Measurements from ENCODE around the gene ZNF438.

Gene ZNF438

DNA sequence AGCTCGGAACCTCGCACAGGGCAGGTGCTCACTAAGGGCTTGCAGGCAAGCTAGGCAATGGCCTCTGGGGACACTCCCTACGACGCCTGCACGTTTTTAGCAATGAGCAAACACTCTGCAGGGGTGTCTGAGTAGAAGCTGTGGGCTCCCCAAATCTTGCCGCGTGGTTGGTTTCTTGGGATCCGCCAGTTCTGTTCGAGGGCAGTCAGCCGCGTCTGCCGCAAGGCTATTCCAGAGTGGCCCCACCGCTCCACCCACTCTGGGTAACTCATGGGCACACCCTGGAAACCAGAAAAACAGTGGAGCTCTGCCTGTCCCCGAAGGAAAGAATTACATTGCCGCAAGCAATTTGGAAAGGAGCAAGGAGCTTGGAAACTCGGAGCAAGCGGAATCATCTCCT lies 212.8 kb downstream of the ZNF438 start:
- Histone ChIP-seq H3K9ac (no peak overlapping the region), H3K27me3 (ENCODE audit: insufficient read depth, low read depth) (no peaks in the 10 kb centered on the region), H3K27ac (no peak overlapping the region), H4K20me1 (ENCODE audit: insufficient read depth) (no peaks in the 10 kb centered on the region), H2AFZ (ENCODE audit: low read depth) (no peak overlapping the region), H3K4me2 (no peak overlapping the region), H3K4me3 (IDR thresholded peaks at IDR 0.05; ENCODE audit: insufficient read depth, low read depth, low read length) (no peak overlapping the region), H3K4me1 (ENCODE audit: low read depth, poor library complexity, severe bottlenecking) (peaks cover 9% of the 10 kb centered on the region), H3K36me3 (ENCODE audit: insufficient read depth) (no peaks in the 10 kb centered on the region), H3K79me2 (ENCODE audit: insufficient read depth, low read depth) (no peaks in the 10 kb centered on the region)
- TF ChIP-seq, protein P1, sequence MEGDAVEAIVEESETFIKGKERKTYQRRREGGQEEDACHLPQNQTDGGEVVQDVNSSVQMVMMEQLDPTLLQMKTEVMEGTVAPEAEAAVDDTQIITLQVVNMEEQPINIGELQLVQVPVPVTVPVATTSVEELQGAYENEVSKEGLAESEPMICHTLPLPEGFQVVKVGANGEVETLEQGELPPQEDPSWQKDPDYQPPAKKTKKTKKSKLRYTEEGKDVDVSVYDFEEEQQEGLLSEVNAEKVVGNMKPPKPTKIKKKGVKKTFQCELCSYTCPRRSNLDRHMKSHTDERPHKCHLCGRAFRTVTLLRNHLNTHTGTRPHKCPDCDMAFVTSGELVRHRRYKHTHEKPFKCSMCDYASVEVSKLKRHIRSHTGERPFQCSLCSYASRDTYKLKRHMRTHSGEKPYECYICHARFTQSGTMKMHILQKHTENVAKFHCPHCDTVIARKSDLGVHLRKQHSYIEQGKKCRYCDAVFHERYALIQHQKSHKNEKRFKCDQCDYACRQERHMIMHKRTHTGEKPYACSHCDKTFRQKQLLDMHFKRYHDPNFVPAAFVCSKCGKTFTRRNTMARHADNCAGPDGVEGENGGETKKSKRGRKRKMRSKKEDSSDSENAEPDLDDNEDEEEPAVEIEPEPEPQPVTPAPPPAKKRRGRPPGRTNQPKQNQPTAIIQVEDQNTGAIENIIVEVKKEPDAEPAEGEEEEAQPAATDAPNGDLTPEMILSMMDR (conservative IDR thresholded peaks at IDR 0.05; ENCODE audit: low read depth, low read length): no peak

DNA sequence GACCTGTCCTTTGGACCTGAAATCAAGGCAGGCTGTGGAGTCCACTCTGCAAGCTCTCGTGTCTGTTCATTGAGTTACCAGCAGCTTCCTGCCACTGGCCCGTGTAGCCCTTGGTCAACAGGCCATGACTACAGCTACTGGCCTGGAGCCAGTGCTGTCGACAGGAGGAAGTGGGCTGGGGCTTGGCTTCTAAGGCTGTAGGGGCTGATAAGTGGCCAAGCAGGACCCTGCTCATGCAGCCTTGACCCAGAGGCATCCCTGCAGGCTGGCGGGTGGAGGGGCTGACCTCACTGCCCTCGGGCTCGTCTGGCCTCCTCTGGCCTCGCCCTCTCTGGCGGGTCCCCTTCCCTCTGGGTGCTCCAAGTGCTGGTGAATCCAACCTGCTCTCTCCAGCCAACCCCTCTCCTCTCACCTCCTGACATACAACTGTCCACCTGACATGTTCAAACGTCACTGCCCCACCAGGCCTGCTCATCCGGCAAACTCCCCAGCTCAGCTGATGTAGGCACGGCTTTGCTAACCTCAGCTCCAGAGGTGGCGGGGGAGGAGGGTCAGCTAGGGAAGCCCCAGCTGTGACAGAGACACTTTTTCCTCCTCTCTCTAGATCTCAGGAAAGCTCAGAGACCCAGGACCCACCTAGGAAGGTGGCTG lies 213.5 kb downstream of the ZNF438 start:
- H3K4me2 ChIP-seq: no peak overlapping the region
- H3K27me3 ChIP-seq (ENCODE audit: insufficient read depth, low read depth): no peaks in the 10 kb centered on the region
- H3K9ac ChIP-seq: no peak overlapping the region
- H2AFZ ChIP-seq (ENCODE audit: low read depth): no peak overlapping the region
- no peaks in the 10 kb centered on the region for H4K20me1 ChIP-seq (ENCODE audit: insufficient read depth)
- no peak overlapping the region for H3K4me3 ChIP-seq (IDR thresholded peaks at IDR 0.05; ENCODE audit: insufficient read depth, low read depth, low read length)
- TF ChIP-seq, protein P1 (conservative IDR thresholded peaks at IDR 0.05; ENCODE audit: low read depth, low read length): no peak
- no peaks in the 10 kb centered on the region for H3K36me3 ChIP-seq (ENCODE audit: insufficient read depth)
- H3K79me2 ChIP-seq (ENCODE audit: insufficient read depth, low read depth): no peaks in the 10 kb centered on the region
- H3K4me1 ChIP-seq (ENCODE audit: low read depth, poor library complexity, severe bottlenecking): peaks cover 15% of the 10 kb centered on the region
- no peak overlapping the region for H3K27ac ChIP-seq

DNA sequence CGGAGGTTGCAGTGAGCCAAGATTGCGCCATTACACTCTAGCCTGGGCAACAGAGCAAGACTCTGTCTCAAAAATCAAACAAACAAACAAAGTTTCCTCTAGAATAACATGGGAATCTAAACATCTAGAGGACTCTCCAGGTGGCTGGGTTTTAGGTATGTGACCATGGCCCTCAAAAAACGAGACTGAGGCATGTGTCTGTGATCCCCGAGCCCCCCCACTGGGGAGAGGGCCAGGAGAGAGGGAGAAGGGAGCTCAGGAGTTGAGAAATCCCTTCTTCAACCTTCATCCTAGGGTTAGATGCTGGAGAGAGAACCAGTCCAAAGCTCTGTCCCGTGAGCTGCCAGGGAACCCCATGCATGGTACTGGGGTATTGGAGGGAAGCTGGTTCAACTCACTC lies 214.1 kb downstream of the ZNF438 start:
- Histone ChIP-seq H3K4me2 (no peak overlapping the region), H3K36me3 (ENCODE audit: insufficient read depth) (no peaks in the 10 kb centered on the region), H2AFZ (ENCODE audit: low read depth) (no peak overlapping the region)

DNA sequence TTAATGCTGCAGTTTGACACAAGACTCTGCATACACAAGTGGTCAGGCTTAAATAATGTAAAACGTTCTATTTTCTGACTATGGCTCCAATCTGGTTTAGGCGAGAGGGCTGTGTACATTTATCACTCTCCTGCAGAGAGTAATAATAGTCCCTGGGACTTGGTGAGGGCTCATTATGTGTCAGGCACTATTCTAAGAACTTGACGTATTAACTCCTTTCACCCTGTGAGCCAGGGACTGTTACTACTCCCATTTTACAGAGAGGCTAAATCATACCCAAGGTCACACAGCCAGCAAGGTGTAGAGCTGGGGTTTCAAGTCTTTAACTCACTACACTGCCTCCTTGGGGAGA lies 214.9 kb downstream of the ZNF438 start:
- no peaks in the 10 kb centered on the region for H3K79me2 ChIP-seq (ENCODE audit: insufficient read depth, low read depth)
- no peaks in the 10 kb centered on the region for H4K20me1 ChIP-seq (ENCODE audit: insufficient read depth)
- no peak overlapping the region for H3K4me3 ChIP-seq (IDR thresholded peaks at IDR 0.05; ENCODE audit: insufficient read depth, low read depth, low read length)
- TF ChIP-seq, protein P1 (conservative IDR thresholded peaks at IDR 0.05; ENCODE audit: low read depth, low read length): no peak
- no peak overlapping the region for H3K9ac ChIP-seq
- H3K27ac ChIP-seq: no peak overlapping the region
- no peak overlapping the region for H3K4me2 ChIP-seq
- H3K4me1 ChIP-seq (ENCODE audit: low read depth, poor library complexity, severe bottlenecking): peaks cover 15% of the 10 kb centered on the region
- no peaks in the 10 kb centered on the region for H3K27me3 ChIP-seq (ENCODE audit: insufficient read depth, low read depth)
- no peak overlapping the region for H2AFZ ChIP-seq (ENCODE audit: low read depth)
- no peaks in the 10 kb centered on the region for H3K36me3 ChIP-seq (ENCODE audit: insufficient read depth)

More for the DNA sequence above, 214.1 kb downstream of the ZNF438 start:
- TF ChIP-seq, protein P1 (conservative IDR thresholded peaks at IDR 0.05; ENCODE audit: low read depth, low read length): no peak
- Histone ChIP-seq H3K79me2 (ENCODE audit: insufficient read depth, low read depth) (no peaks in the 10 kb centered on the region), H3K27me3 (ENCODE audit: insufficient read depth, low read depth) (no peaks in the 10 kb centered on the region), H3K27ac (no peak overlapping the region), H3K4me1 (ENCODE audit: low read depth, poor library complexity, severe bottlenecking) (peaks cover 15% of the 10 kb centered on the region), H4K20me1 (ENCODE audit: insufficient read depth) (no peaks in the 10 kb centered on the region), H3K9ac (no peak overlapping the region), H3K4me3 (IDR thresholded peaks at IDR 0.05; ENCODE audit: insufficient read depth, low read depth, low read length) (no peak overlapping the region)
